ENCODE results near the gene ABCD3.

DNA sequence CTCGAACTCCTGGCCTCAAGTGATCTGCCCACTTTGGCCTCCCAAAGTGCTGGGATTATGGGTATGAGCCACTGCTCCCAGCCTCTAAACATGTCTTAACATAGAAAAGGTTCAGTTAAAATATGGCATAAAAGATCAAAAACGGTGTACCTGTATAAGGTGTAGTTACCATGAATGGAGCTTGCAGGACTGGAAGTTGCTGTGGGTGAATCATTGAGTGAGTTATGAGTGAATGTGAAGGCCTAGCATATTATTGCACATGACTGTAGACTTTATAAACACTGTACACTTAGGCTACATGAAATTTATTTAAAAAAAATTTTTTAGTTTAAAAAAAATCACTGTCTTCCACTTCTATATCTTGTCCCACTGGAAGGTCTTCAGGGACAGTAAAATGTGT is 15.7 kb downstream of the ABCD3 start:
- TF ChIP-seq SIN3A (conservative IDR thresholded peaks at IDR 0.05 in 1 of 2, IDR thresholded peaks at IDR 0.05 in 1 of 2; ENCODE audit: low read depth in 1 of 2, low read length in 2 of 2) (no peak), CTCF (IDR thresholded peaks at IDR 0.05; ENCODE audit: control extremely low read depth in 1 of 3, insufficient read depth in 1 of 3, low read depth in 1 of 3, low read length in 3 of 3) (no peak), POU5F1 (IDR thresholded peaks at IDR 0.05; ENCODE audit: low read depth, low read length) (no peak), EP300 (IDR thresholded peaks at IDR 0.05; ENCODE audit: borderline replicate concordance in 1 of 2, low read depth in 2 of 2, low read length in 2 of 2) (no peak), POLR2A (IDR thresholded peaks at IDR 0.05; ENCODE audit: control extremely low read depth in 1 of 2, low read depth in 2 of 2, low read length in 2 of 2) (no peak), RBBP5 (IDR thresholded peaks at IDR 0.05; ENCODE audit: borderline replicate concordance, low read depth, low read length) (no peak), FOSL1 (IDR thresholded peaks at IDR 0.05; ENCODE audit: insufficient read depth, low read depth, low read length) (no peak), EZH2 (IDR thresholded peaks at IDR 0.05; ENCODE audit: low read depth, low read length, severe bottlenecking) (no peak), POLR2AphosphoS5 (IDR thresholded peaks at IDR 0.05; ENCODE audit: low read depth, low read length) (no peak)
